Stimulated activated CD8-positive, alpha-beta memory T cell treated with anti-CD3 and anti-CD28 coated beads, Interleukin-4, amount 100 ng/mL, for 1 hour (primary cell): Measurements from ENCODE around the gene LDHAL6B.

ENCODE experiments used
- DNase-seq, 2 donors: peaks; one replicate each; pipeline ENCODE4 v3.0.0-alpha.2; 2020; ENCODE audit warnings: low read depth in 2 of 2, low spot score in 1 of 2

LDHAL6B gene

DNA sequence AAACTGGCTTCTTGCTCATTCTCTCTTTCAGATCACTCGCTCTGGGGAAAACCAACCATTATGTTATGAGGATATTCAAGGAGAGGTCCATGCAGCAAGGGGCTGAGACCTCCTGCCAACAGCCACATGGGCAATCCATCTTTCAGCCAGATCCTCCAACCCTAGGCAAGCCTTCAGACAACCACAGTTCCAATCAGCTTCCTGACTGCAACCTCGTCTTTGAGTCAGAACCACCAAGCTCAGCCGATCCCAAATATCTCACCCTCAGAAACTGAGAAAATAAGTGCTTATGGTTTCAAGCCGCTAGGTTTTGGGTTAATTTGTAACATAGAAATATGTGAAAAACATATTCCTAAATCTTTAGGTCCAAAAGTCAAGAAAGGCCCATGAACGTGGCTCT is 10.3 kb downstream of the LDHAL6B start:
- no peak for DNase-seq

DNA sequence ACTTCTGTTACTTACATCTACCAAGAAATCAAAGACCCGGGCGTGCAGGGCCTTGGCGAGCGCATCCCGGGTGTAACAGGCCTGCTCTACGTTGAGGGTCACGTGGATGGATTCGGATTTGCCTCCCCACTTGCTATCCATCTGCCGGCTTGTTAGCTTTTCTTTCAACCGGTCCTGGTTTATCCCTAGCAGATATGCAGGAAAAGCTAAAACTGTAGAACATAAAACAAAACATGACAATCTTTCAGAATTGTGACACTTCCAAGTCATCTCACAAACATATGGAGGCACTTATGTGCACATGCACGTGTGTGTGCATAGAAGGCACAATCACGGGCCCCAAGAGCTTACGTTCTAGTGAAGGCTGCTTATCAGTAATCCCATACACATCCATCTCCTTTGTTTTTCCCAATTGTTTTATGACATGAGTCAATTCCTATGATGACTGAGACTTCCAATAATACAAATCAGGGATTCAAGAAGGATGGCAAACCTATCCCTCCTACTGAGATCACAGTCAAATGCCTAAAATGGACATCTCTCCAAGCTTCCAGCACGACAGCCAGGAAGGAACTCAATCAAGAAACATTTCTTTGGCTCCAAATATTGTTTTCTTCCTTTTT is 11.3 kb downstream of the LDHAL6B start:
- no peak for DNase-seq

DNA sequence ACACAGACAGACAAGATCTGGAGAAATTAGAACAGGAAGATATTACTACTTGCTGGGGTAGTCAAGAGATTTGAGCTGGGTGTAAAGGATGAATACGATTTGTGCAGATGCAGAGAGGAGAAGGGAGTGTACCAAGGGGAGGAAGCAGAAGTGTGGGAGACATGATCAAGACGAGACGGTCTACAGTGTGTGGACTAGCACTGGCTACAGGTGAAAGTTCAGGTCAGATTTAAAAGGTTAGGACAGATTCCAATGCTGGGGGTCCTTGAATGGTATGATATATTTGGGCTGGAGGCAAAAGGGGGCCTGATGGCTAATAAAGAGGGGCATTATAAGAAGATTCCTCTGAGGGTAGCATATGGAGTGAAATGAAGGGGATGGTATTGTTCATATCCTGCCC is 12.1 kb downstream of the LDHAL6B start:
- DNase-seq: no peak

DNA sequence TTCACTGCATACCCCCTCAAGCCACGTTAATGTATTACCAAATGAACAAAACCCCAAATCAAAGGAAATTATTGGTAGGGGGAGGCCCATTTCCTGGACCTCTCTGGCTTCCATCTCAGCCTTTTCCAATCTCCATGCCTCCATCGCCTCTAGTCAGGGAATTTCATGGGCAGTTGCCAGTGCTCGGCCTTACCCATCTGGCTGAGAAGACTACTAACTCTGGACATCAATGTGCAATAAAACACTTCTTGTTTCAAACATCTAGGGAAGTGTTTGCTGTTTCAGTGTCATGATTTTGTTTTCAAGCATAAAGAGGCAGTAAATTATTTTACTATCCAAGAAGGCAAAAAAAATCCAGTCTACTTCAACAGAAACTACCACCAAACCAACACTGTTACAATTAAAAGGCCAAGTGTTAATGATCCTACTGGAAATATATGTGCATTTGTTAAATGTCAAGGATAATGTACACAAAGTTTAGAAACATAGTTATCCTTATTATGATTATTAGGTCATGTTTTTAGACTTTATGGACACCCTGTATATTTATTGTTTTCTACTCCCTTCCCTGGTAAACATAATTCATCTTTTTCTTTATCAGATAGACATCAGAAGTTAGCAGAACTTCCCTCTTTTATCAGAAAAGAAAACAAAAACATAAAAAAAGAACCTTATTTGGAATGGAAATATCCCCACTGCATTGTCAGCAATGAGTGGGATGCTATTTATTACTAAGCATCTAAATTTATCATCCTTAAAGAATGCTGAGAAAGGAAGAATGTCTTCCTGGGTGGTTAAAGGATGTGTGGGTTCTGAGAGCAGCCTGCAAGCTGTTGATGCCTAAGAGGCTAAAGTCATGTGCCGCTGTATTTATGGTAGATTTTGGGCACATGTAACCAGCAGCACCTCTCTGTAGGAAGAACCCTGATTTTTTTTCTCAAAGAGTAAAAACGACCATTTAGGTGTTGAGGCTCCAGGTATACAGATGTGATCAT is 15.2 kb downstream of the LDHAL6B start:
- no peak for DNase-seq

DNA sequence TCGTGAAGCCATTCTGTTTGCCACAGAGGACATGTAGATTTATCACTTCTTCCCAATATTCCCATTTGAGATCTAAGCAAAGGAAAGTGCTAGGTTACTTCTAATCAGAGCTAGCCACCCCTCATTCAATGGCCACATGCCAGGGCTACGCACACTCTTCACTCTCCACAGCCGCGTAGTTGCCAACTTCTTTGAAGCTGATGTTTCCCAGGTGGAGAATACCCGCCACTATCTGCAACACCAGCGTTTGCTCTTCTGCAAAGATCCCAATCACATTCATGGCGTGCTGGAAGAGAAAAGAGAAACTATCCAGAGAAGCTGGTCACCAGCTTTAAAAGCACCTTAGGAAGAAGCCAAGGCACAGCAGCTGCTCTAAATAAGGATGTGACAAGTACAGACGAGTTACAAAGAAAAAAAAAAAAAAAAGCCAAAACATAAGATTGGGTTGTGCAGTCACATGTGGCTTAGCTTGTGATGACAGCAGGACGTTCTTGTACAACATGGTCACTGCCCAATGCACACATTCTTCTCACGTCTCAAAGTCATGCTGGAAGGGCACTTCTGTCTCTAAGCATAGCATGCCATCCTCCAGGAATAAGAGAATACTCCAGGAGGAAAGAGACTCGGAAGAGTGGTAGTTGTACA is 16.4 kb downstream of the LDHAL6B start:
- DNase-seq: no peak

- DNase-seq: no peak
Observed at GRCh38 chr15:59223736-59224135, 17.1 kb downstream of the LDHAL6B start.

DNA sequence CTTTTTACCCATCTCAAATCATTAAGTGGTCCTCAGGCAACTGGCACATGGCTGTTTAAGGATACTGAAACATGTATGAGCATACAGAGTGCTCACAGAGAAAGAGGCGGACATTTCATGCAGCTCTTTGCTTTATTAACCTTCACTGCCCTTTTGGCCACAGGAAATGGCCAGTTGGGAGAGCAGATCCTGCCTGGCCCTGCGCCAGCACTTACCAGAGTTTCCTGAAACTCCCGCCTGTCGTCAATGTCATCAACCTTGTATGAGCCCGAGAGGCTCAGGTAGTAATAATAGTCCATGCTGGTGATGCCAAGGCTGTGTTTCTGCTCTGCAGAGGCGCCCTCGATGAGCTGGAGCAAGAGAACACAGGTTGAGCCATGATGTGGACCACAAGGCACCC is 17.8 kb downstream of the LDHAL6B start:
- DNase-seq: no peak

- DNase-seq: no peak
Observed at GRCh38 chr15:59227021-59227420, 20.4 kb downstream of the LDHAL6B start.

DNA sequence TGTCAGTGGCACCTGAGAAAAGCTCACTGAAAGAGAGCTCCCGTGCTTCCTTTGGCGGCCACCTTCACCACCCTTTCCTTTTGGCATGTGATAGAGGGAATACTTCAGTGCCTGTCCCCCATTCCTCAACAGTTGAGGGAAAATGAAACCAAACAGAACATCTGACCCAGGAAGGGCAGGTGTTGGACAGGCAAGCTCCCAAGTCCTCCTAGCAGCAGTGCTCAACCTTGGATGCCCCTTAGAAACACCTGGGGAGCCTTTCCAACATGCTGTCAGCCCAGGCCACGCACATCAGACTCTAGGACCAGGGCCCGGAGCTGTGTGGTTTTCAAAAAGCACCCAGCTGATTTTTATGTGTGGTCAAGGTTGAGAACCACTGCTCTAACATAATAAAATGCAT is 22.4 kb downstream of the LDHAL6B start:
- no peak for DNase-seq

- DNase-seq: no peak
Observed at GRCh38 chr15:59229453-59229852, 22.8 kb downstream of the LDHAL6B start.

- no peak for DNase-seq
Observed at GRCh38 chr15:59230531-59231055, 23.9 kb downstream of the LDHAL6B start.

DNA sequence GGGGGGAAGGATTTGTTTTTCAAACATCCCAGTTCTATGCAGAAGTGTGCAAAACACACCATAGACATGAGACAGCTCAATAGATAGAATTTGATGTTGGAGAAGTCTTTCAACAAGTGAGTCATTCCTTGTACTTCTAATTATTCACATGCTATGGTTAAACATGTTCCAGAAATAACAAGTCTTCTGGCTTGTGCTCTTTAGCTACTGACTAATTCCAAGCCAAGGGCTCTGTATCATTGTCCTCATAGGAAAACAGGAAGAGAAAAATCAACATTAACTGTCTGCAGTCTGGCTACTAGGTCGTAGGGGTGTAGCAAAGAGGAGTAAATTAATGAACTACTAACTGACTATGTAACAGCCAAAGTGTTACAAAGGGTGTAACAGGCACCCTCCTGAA is 25.8 kb downstream of the LDHAL6B start:
- no peak for DNase-seq

- DNase-seq: no peak
Observed at GRCh38 chr15:59236394-59236793, 29.8 kb downstream of the LDHAL6B start.

GRCh38 chr15:59237119-59237855 is 30.6 kb downstream of the LDHAL6B start:
- no peak for DNase-seq

DNA sequence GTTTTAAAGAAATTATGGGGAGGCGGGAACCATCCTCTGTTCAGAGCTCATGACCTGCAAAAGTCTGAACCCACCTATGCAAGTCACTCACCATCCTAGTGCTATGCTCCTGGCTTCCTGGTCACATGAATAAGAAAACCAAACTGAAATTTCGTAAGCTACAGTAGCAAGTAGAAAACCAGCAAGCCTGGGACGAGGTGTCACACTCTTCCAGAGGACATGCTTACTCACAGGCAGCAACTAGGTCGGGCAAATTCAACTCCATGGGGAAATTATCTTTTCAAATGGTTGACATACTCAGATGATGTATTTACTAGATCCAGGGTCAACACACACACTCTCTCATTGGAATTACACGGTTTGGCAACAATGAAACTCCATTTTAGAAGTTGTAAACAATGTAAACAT is 31.3 kb downstream of the LDHAL6B start:
- DNase-seq: no peak

GRCh38 chr15:59240036-59240435 is 33.4 kb downstream of the LDHAL6B start:
- no peak for DNase-seq

- no peak for DNase-seq
Observed at GRCh38 chr15:59242649-59243048, 36.0 kb downstream of the LDHAL6B start.

DNA sequence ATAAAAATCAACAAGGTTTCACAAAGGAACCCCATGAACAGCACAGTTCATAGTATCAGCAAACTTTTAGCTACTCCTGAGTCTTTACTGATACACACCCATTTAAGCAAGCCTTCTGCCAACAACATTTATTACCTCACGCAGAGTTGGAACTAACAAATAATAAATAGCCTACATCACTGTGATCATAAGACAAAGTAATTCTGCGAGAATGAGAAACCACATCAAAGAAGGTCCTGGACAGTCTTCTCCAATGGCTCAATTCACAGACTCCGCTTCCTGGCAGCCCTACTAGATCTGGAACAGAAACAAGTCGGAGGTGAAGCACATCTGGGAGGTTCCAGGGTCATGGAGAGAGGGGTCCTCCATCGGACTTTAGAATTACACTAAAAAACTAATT is 37.0 kb downstream of the LDHAL6B start:
- no peak for DNase-seq

GRCh38 chr15:59244337-59244736 is 37.7 kb downstream of the LDHAL6B start:
- no peak for DNase-seq

- no peak for DNase-seq
Observed at GRCh38 chr15:59245559-59245958, 38.9 kb downstream of the LDHAL6B start.

DNA sequence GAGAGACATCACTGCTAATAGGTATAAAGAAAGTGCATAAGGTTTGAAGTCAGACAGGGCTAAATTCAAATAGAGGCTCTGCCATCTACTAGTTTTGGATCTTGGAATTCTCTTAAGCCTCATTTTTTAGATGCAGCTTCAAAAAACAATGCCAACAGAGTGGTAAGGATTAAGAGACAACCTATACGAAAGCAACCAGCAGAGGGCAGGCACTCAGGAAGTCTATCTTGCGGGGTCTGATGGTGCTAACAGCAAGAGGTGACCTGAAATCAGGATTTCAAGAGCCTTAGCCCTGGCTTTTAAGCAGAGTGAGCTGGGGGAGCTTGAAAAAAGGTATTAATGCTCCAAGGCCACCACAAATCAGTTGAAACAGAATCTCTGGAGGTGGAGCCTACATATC is 40.7 kb downstream of the LDHAL6B start:
- DNase-seq: peak; percentile 2 to 30
